OCI-LY1 (cell line): Measurements from ENCODE around the gene TMEM207.

ENCODE experiments used
- CTCF ChIP-seq: fragments of 200-600 bp; sonication (generic), shearing (Covaris generic); IDR thresholded peaks from 2 replicates; pipeline ENCODE4 v1.5.1; 2017; ENCODE audit warnings: mild to moderate bottlenecking, antibody characterized with exemption, low read length, moderate library complexity, mixed read lengths
- EZH2 ChIP-seq: fragments of 200-600 bp; sonication (generic), shearing (Covaris generic); IDR thresholded peaks from 2 replicates; pipeline ENCODE4 v1.8.0; 2017; ENCODE audit warnings: borderline replicate concordance, mixed run types, mild to moderate bottlenecking, antibody characterized with exemption, low read length, moderate library complexity, mixed read lengths

- TF ChIP-seq CTCF (no peak), EZH2 (no peak)
Measured at GRCh38 chr3:190436331-190436730, 13.4 kb downstream of the TMEM207 start.
